GM10248 (cell line): ENCODE measurements around the gene CPD.
"Not testable (repeated sequence)": the region's sequence is repeated elsewhere in the genome, so short reads cannot be mapped to it uniquely, and the experiment has no call there.

Source experiments
- CTCF ChIA-PET: fragments of 300-600 bp; sonication (Branson Sonifier 250); formaldehyde crosslinking; extraction: SDS; loops from one replicate; lab custom pipeline; 2021; ENCODE audit warnings: antibody characterized with exemption; lab: Yijun Ruan, JAX
- POLR2A ChIA-PET: fragments of 350-650 bp; sonication (Branson Sonifier 250); formaldehyde crosslinking; extraction: SDS; loops from one replicate; lab custom pipeline; 2020; ENCODE audit warnings: antibody characterized with exemption; lab: Yijun Ruan, JAX
- DNase-seq: peaks from one replicate; pipeline ENCODE4 v3.0.0; 2012; ENCODE audit errors: extremely low spot score
- TF ChIP-seq, protein P1 (sequence below): IDR thresholded peaks from 2 replicates; pipeline ENCODE4 v1.5.1; 2012; ENCODE audit warnings: mild to moderate bottlenecking, low read depth; ENCODE audit errors: extremely low read depth, missing control alignments, control extremely low read depth

The CPD gene

GRCh38 chr17:30401097-30401496, 22.4 kb downstream of the CPD start:
- TF ChIP-seq, protein P1, sequence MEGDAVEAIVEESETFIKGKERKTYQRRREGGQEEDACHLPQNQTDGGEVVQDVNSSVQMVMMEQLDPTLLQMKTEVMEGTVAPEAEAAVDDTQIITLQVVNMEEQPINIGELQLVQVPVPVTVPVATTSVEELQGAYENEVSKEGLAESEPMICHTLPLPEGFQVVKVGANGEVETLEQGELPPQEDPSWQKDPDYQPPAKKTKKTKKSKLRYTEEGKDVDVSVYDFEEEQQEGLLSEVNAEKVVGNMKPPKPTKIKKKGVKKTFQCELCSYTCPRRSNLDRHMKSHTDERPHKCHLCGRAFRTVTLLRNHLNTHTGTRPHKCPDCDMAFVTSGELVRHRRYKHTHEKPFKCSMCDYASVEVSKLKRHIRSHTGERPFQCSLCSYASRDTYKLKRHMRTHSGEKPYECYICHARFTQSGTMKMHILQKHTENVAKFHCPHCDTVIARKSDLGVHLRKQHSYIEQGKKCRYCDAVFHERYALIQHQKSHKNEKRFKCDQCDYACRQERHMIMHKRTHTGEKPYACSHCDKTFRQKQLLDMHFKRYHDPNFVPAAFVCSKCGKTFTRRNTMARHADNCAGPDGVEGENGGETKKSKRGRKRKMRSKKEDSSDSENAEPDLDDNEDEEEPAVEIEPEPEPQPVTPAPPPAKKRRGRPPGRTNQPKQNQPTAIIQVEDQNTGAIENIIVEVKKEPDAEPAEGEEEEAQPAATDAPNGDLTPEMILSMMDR: no peak
- ChIA-PET CTCF (no interaction called here), POLR2A (no interaction called here)
- no peak for DNase-seq

DNA sequence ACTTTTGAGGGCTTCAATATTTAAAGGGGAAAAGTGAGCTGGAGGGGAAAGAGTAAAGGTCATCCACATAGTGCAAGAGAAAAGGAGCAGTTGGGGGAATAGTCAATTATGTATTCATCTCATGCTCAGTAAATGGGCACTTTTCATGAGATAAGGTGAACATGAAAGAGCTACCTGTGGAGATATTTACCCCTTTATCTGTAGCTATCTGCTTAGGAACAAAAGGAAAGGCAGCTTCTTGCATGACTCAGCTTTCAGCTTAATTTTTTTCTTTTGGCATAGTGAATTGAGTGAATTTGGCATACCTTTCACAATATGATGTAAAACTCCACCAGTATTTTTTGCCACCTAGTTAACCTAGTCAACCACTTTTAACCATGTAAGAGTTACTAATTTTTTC, 26.4 kb downstream of the CPD start:
- no peak for DNase-seq
- CTCF ChIA-PET: interaction anchor here (0.9 to 1.4 kb wide), 2 partner anchors 65 to 72 kb away, joined by 4 read pairs; partner anchors contain the start of gene GOSR1
- POLR2A ChIA-PET: no interaction called here
- TF ChIP-seq, protein P1: no peak

DNA sequence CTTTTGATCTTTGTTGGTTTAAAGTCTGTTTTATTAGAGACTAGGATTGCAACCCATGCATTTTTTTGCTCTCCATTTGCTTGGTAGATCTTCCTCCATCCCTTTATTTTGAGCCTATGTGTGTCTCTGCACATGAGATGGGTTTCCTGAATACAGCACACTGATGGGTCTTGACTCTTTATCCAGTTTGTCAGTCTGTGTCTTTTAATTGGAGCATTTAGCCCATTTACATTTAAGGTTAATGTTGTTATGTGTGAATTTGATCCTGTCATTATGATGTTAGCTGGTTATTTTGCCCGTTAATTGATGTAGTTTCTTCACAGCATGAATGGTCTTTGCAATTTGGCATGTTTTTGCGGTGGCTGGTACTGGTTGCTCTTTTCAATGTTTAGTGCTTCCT, 31.9 kb downstream of the CPD start:
- CTCF ChIA-PET, DNase-seq, POLR2A ChIA-PET: not testable (repeated sequence)

DNA sequence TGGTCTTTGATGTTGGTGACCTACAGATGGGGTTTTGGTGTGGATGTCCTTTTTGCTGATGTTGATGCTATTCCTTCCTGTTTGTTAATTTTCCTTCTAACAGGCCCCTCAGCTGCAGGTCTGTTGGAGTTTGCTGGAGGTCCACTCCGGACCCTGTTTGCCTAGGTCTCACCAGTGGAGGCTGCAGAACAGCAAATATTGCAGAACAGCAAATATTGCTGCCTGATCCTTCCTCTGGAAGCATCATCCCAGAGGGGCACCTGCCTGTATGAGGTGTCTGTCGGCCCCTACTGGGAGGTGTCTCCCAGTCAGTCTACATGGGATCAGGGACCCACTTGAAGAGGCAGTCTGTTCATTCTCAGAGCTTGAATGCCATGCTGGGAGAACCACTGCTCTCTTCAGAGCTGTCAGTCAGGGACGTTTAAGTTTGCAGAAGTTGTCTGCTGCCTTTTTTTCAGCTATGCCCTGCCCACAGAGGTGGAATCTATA, 33.3 kb downstream of the CPD start:
- POLR2A ChIA-PET, CTCF ChIA-PET, DNase-seq: not testable (repeated sequence)

DNA sequence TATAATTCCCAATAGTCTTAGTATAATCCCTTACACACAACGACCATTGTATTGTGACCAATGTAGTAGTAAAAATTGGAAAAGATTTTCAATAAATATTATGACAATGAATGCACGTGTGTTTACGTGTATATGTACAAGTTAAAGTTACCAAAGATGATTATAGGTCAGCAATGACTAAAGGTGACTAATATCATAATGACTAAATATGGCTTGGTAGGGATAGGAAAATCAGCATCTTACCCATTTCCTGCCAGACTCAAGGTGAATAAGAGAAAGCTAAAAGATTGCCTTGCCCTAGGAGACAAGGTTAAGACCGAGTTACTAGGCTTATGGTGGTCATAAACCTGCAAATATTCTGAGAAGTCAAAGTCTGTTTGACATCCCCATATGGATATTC, 34.4 kb downstream of the CPD start:
- ChIA-PET POLR2A (no interaction called here), CTCF (interaction anchor here (0.6 to 1.7 kb wide), 3 partner anchors 21 to 72 kb away, joined by 3 to 6 read pairs (median 3); no protein-coding TSS in a partner anchor)
- TF ChIP-seq, protein P1: no peak
- no peak for DNase-seq

DNA sequence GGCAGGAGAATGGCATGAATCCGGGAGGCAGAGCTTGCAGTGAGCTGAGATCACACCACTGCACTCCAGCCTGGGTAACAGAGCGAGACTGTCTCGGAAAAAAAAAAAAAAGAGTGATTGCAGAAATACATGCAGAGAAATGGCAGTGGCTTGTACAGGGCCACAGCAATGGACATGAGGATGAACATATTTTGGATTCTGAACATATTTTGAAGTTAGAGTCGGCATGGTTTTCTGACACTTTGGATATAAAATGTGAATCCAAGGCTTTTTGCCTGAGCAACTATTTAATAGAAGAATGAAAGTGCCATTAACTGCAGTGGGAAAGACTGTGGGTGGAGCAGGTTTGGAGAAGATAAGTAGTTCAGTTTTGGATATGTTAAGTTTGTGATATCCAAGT, 35.8 kb downstream of the CPD start:
- POLR2A ChIA-PET: no interaction called here

GRCh38 chr17:30415491-30415890, 36.8 kb downstream of the CPD start:
- DNase-seq: no peak
- CTCF ChIA-PET: interaction anchor here (0.9 to 1.2 kb wide), 2 partner anchors 9 to 290 kb away, joined by 3 read pairs; no protein-coding TSS in a partner anchor
- TF ChIP-seq, protein P1: no peak
- POLR2A ChIA-PET: no interaction called here

More for the DNA sequence above, 35.8 kb downstream of the CPD start:
- TF ChIP-seq, protein P1: no peak
- no peak for DNase-seq
- CTCF ChIA-PET: interaction anchor here (1.7 kb wide), 1 partner anchor 20 kb away, joined by 6 read pairs; no protein-coding TSS in a partner anchor

- DNase-seq, POLR2A ChIA-PET, CTCF ChIA-PET: not testable (repeated sequence)
These were observed 39.3 kb downstream of the CPD start for GRCh38 chr17:30418070-30418469.
